Rectal smooth muscle tissue (tissue), 1 donor: ENCODE results near the gene AK2.
"Not testable (repeated sequence)": the region's sequence is repeated elsewhere in the genome, so short reads cannot be mapped to it uniquely, and the experiment has no call there.

Source experiments
- H3K27ac ChIP-seq: one replicate; pipeline ENCODE4 v1.7.0; 2013; ENCODE audit warnings: low read depth, low read length, inconsistent platforms
- H3K27me3 ChIP-seq: one replicate; pipeline ENCODE4 v1.7.0; 2013; ENCODE audit warnings: low read length; ENCODE audit not compliant: control insufficient read depth, insufficient read depth
- H3K36me3 ChIP-seq: one replicate; pipeline ENCODE4 v1.7.0; 2013; ENCODE audit warnings: low read length; ENCODE audit not compliant: control insufficient read depth, insufficient read depth
- H3K4me1 ChIP-seq: one replicate; pipeline ENCODE4 v1.7.0; 2013; ENCODE audit warnings: low read length; ENCODE audit not compliant: control insufficient read depth, insufficient read depth
- H3K4me3 ChIP-seq: one replicate; pipeline ENCODE4 v1.7.0; 2013; ENCODE audit warnings: low read length
- H3K9ac ChIP-seq: one replicate; pipeline ENCODE4 v1.7.0; 2013; ENCODE audit warnings: low read length

The AK2 gene

GRCh38 chr1:32984455-32985171, 52.1 kb downstream of the AK2 start:
- H3K9ac ChIP-seq: no peak overlapping the region

GRCh38 chr1:32984090-32984454, 52.6 kb downstream of the AK2 start:
- no peak overlapping the region for H3K27ac ChIP-seq
- peaks cover 3% of the 10 kb centered on the region for H3K4me1 ChIP-seq
- no peak overlapping the region for H3K9ac ChIP-seq
- H3K27me3 ChIP-seq: no peaks in the 10 kb centered on the region
- H3K4me3 ChIP-seq: no peak overlapping the region
- H3K36me3 ChIP-seq: no peaks in the 10 kb centered on the region

More at GRCh38 chr1:32984455-32985171, 52.1 kb downstream of the AK2 start:
- peaks cover 5% of the 10 kb centered on the region for H3K4me1 ChIP-seq
- H3K27me3 ChIP-seq: no peaks in the 10 kb centered on the region
- H3K4me3 ChIP-seq: no peak overlapping the region
- H3K36me3 ChIP-seq: no peaks in the 10 kb centered on the region
- H3K27ac ChIP-seq: no peak overlapping the region

GRCh38 chr1:32983020-32983419, 53.7 kb downstream of the AK2 start:
- Histone ChIP-seq H3K27me3 (no peaks in the 10 kb centered on the region), H3K27ac (no peak overlapping the region), H3K4me1 (no peaks in the 10 kb centered on the region), H3K9ac (no peak overlapping the region), H3K36me3 (no peaks in the 10 kb centered on the region), H3K4me3 (no peak overlapping the region)

- Histone ChIP-seq H3K9ac (no peak overlapping the region), H3K4me3 (peak overlapping the region; percentile 36), H3K4me1 (no peaks in the 10 kb centered on the region), H3K27me3 (no peaks in the 10 kb centered on the region), H3K27ac (no peak overlapping the region), H3K36me3 (no peaks in the 10 kb centered on the region)
Measured at GRCh38 chr1:32981003-32981901, 55.4 kb downstream of the AK2 start.

- Histone ChIP-seq H3K36me3 (no peaks in the 10 kb centered on the region), H3K4me1 (no peaks in the 10 kb centered on the region), H3K9ac (no peak overlapping the region), H3K4me3 (no peak overlapping the region), H3K27me3 (no peaks in the 10 kb centered on the region), H3K27ac (no peak overlapping the region)
Measured at GRCh38 chr1:32980080-32980479, 56.6 kb downstream of the AK2 start.

GRCh38 chr1:32978854-32979253, 57.8 kb downstream of the AK2 start:
- Histone ChIP-seq H3K9ac (no peak overlapping the region), H3K4me1 (no peaks in the 10 kb centered on the region), H3K36me3 (no peaks in the 10 kb centered on the region), H3K27ac (no peak overlapping the region), H3K4me3 (no peak overlapping the region), H3K27me3 (no peaks in the 10 kb centered on the region)

- H3K27ac ChIP-seq: no peak overlapping the region
- no peak overlapping the region for H3K4me3 ChIP-seq
- peaks cover 2% of the 10 kb centered on the region for H3K27me3 ChIP-seq
- no peak overlapping the region for H3K9ac ChIP-seq
- no peaks in the 10 kb centered on the region for H3K36me3 ChIP-seq
- peaks cover under 1% of the 10 kb centered on the region for H3K4me1 ChIP-seq
Measured at GRCh38 chr1:32977546-32978087, 59.1 kb downstream of the AK2 start.

- H3K27ac ChIP-seq, H3K4me3 ChIP-seq, H3K27me3 ChIP-seq, H3K9ac ChIP-seq, H3K36me3 ChIP-seq, H3K4me1 ChIP-seq: not testable (repeated sequence)
Measured at GRCh38 chr1:32975055-32975454, 61.6 kb downstream of the AK2 start.

GRCh38 chr1:32973458-32973857, 63.2 kb downstream of the AK2 start:
- not testable (repeated sequence) for H3K9ac ChIP-seq, H3K27ac ChIP-seq, H3K27me3 ChIP-seq, H3K4me3 ChIP-seq, H3K36me3 ChIP-seq, H3K4me1 ChIP-seq

- H3K27me3 ChIP-seq: peaks cover 2% of the 10 kb centered on the region
- no peak overlapping the region for H3K27ac ChIP-seq
- no peaks in the 10 kb centered on the region for H3K36me3 ChIP-seq
- H3K4me1 ChIP-seq: peaks cover 2% of the 10 kb centered on the region
- no peak overlapping the region for H3K9ac ChIP-seq
- H3K4me3 ChIP-seq: peak overlapping the region; percentile 83
Measured at GRCh38 chr1:32972814-32973428, 63.8 kb downstream of the AK2 start.

GRCh38 chr1:32971576-32971975, 65.1 kb downstream of the AK2 start:
- no peak overlapping the region for H3K27ac ChIP-seq
- H3K9ac ChIP-seq: no peak overlapping the region
- H3K4me1 ChIP-seq: peaks cover 2% of the 10 kb centered on the region
- peaks cover 2% of the 10 kb centered on the region for H3K27me3 ChIP-seq
- H3K4me3 ChIP-seq: no peak overlapping the region
- no peaks in the 10 kb centered on the region for H3K36me3 ChIP-seq

GRCh38 chr1:32971156-32971555, 65.5 kb downstream of the AK2 start:
- Histone ChIP-seq H3K36me3 (no peaks in the 10 kb centered on the region), H3K4me1 (peaks cover 2% of the 10 kb centered on the region), H3K27me3 (peaks cover 2% of the 10 kb centered on the region)

More at GRCh38 chr1:32971156-32971555, 65.5 kb downstream of the AK2 start:
- no peak overlapping the region for H3K4me3 ChIP-seq
- no peak overlapping the region for H3K9ac ChIP-seq
- H3K27ac ChIP-seq: no peak overlapping the region
